Stimulated activated CD8-positive, alpha-beta memory T cell treated with anti-CD3 and anti-CD28 coated beads, Interleukin-4, amount 100 ng/mL, for 24 hours (primary cell): ENCODE data around the gene MYLK2.
"Not testable (repeated sequence)": the region's sequence is repeated elsewhere in the genome, so short reads cannot be mapped to it uniquely, and the experiment has no call there.

Experiments used
- DNase-seq: peaks from one replicate; pipeline ENCODE4 v3.0.0-alpha.2; 2020; ENCODE audit warnings: low read depth

Gene MYLK2

GRCh38 chr20:31819083-31819784 lies at the start of gene MYLK2:
Gene MYLK2 (plus strand): TSS chr20:31819356. CDS start chr20:31819581, 225 bp downstream.
- DNase-seq = no peak

GRCh38 chr20:31769681-31770080 lies 49.5 kb upstream of the MYLK2 start:
- no peak for DNase-seq

- no peak for DNase-seq
These were observed 48.9 kb upstream of the MYLK2 start for GRCh38 chr20:31770243-31770642.

GRCh38 chr20:31774408-31774807 lies 44.7 kb upstream of the MYLK2 start:
- no peak for DNase-seq

GRCh38 chr20:31780839-31781238 lies 38.3 kb upstream of the MYLK2 start:
- DNase-seq = no peak

- DNase-seq = no peak
These were observed 37.2 kb upstream of the MYLK2 start for GRCh38 chr20:31781945-31782344.

- no peak for DNase-seq
These were observed 34.7 kb upstream of the MYLK2 start for GRCh38 chr20:31784354-31785044.

GRCh38 chr20:31785089-31785488 lies 34.1 kb upstream of the MYLK2 start:
- no peak for DNase-seq

GRCh38 chr20:31788578-31788977 lies 30.6 kb upstream of the MYLK2 start:
- no peak for DNase-seq

- DNase-seq = no peak
These were observed 28.8 kb upstream of the MYLK2 start for GRCh38 chr20:31790401-31790800.

GRCh38 chr20:31797364-31797763 lies 21.8 kb upstream of the MYLK2 start:
- DNase-seq = no peak

GRCh38 chr20:31801508-31801907 lies 17.6 kb upstream of the MYLK2 start:
- no peak for DNase-seq

- DNase-seq = no peak
These were observed 15.4 kb upstream of the MYLK2 start for GRCh38 chr20:31803552-31804291.

GRCh38 chr20:31806564-31807355 lies 12.4 kb upstream of the MYLK2 start:
- DNase-seq = no peak

- no peak for DNase-seq
These were observed 10.7 kb upstream of the MYLK2 start for GRCh38 chr20:31808481-31808880.

GRCh38 chr20:31809661-31810060 lies 9.5 kb upstream of the MYLK2 start:
- no peak for DNase-seq

GRCh38 chr20:31811198-31811597 lies 8.0 kb upstream of the MYLK2 start:
- no peak for DNase-seq

GRCh38 chr20:31811796-31812728 lies 7.1 kb upstream of the MYLK2 start:
- no peak for DNase-seq

GRCh38 chr20:31813611-31814010 lies 5.5 kb upstream of the MYLK2 start:
- DNase-seq = no peak

- not testable (repeated sequence) for DNase-seq
These were observed 5.0 kb upstream of the MYLK2 start for GRCh38 chr20:31814142-31814541.
